Measurements from ENCODE around the gene MACROD2. TPM values are rescaled to one million over a fixed set of nuclear protein-coding genes. Genes with fewer than 3 reads are reported as not detected.

MACROD2 gene
- total RNA-seq, 4 donors from 2014 or later = 1.8 to 4.8 (median 2.9) TPM

DNA sequence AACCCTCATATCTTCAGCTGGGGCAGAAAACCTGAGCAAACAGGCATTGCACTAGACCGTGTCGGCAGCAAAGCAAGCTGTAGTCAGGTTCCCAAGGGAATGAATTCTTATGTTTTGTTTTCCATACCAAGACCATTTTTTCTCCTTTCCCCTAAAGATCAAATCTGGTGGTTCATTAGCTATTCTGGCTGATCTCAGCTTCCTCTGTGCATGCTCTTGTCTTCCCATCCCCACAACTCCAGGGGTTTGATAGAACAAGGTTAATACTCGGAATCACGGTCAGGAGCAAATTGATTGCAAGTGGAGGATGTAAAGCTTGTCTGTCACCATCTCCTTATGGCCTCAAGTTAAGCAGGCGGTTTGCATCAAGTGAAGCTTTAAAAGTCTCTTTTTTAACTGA, 1799.1 kb downstream of the MACROD2 start:
- Histone ChIP-seq H3K36me3 (no peaks in the 10 kb centered on the region), H3K4me3 (no peak overlapping the region), H3K27ac (no peak overlapping the region), H3K27me3 (no peaks in the 10 kb centered on the region), H3K9me3 (no peaks in the 10 kb centered on the region), H3K4me1 (no peaks in the 10 kb centered on the region)
- TF ChIP-seq, protein P1, sequence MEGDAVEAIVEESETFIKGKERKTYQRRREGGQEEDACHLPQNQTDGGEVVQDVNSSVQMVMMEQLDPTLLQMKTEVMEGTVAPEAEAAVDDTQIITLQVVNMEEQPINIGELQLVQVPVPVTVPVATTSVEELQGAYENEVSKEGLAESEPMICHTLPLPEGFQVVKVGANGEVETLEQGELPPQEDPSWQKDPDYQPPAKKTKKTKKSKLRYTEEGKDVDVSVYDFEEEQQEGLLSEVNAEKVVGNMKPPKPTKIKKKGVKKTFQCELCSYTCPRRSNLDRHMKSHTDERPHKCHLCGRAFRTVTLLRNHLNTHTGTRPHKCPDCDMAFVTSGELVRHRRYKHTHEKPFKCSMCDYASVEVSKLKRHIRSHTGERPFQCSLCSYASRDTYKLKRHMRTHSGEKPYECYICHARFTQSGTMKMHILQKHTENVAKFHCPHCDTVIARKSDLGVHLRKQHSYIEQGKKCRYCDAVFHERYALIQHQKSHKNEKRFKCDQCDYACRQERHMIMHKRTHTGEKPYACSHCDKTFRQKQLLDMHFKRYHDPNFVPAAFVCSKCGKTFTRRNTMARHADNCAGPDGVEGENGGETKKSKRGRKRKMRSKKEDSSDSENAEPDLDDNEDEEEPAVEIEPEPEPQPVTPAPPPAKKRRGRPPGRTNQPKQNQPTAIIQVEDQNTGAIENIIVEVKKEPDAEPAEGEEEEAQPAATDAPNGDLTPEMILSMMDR (IDR thresholded peaks at IDR 0.05) = no peak
- intact Hi-C loops (cut with DNase I) = no loop called here
- WGBS, 2 donors = 73 to 74% methylated on average over 5 of the region's 5 CpGs
- no peak for DNase-seq

DNA sequence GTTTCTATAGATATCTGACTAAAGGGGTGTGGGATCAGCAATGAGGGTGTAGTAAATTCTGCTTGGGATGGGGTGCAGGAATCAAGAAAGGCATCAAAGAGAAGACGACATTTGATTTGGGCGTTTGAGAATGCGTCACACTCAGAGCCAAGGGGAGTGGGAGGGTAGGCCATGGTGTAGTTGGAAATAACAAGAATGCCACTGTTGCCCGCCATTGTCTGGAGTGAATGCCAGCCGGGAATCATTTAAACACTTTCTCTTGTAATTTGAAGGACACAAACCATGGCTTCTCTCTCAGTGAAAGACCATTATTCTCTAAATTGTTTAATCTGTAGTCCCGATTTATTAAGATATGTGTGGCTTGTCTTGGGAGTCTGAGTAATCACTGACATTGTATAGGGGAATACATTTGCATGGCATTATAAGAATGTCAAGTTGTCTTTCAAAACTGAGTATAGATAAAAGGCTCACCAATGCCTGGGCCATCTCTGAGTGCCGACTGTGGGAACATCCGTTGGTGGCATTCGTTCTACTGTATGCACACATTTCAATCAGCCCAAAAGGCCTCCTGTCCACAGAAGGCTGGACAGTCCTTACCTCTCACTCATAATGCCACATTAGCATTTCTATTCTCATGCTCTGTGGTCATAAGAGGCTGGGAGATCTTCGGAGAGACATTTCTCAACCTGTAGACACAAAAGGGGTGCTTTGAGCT, 1800.1 kb downstream of the MACROD2 start:
- Histone ChIP-seq H3K4me1 (no peaks in the 10 kb centered on the region), H3K27ac (no peak overlapping the region), H3K9me3 (no peaks in the 10 kb centered on the region), H3K4me3 (no peak overlapping the region), H3K36me3 (no peaks in the 10 kb centered on the region), H3K27me3 (no peaks in the 10 kb centered on the region)
- intact Hi-C loops (cut with DNase I) = no loop called here
- TF ChIP-seq, protein P1 (IDR thresholded peaks at IDR 0.05) = no peak
- TF ChIP-seq POLR2A (IDR thresholded peaks at IDR 0.05) = no peak
- no peak for DNase-seq
- WGBS, 2 donors = 83 to 92% methylated on average over 10 of the region's 10 CpGs

DNA sequence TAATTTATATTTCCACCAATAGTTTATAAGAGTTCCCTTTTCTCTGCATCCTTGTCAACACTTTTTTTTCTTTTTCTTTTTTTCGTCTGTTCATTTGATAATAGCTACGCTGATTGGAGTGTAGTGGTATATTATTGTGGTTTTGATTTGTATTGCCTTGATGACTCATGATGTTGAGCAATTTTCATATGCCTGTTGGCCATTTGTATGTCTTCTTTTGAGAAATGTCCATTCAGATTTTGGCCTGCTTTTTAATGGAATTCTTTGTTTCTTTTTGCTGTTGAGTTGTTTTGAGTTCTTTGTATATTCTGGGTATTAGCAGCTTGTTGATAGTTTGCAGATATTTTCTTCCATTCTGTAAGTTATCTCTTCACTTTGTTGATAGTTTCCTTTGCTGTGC, 1804.6 kb downstream of the MACROD2 start:
- Histone ChIP-seq H3K27me3 (no peaks in the 10 kb centered on the region), H3K27ac (no peak overlapping the region), H3K36me3 (no peaks in the 10 kb centered on the region), H3K4me1 (no peaks in the 10 kb centered on the region), H3K4me3 (no peak overlapping the region), H3K9me3 (no peaks in the 10 kb centered on the region)
- no peak for TF ChIP-seq POLR2A (IDR thresholded peaks at IDR 0.05)
- TF ChIP-seq, protein P1 (IDR thresholded peaks at IDR 0.05) = no peak
- 24 to 31% methylated on average over 2 of the region's 2 CpGs for WGBS, 2 donors
- no peak for DNase-seq
- intact Hi-C loops (cut with DNase I) = no loop called here

DNA sequence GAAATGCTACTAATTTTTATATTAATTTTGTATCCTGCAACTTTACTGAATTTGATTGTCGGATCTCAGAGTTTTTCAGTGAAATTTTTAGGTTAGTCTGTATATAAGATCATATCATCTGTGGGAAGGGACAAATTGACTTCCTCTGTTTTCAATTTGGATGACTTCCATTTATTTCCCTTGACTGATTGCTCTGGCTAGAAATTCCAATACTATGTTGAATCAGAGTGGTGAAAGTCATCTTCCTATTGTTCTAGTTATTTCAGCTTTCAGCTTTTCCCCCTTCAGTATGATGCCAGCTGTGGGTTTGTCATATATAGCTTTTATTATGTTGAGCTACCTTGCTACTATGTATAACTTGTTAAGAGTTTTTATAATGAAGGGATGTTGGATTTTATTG, 1806.7 kb downstream of the MACROD2 start:
- Histone ChIP-seq H3K36me3 (no peaks in the 10 kb centered on the region), H3K9me3 (no peaks in the 10 kb centered on the region), H3K4me3 (no peak overlapping the region), H3K27me3 (no peaks in the 10 kb centered on the region), H3K4me1 (no peaks in the 10 kb centered on the region), H3K27ac (no peak overlapping the region)
- no peak for DNase-seq
- 67 to 87% methylated on average over 1 of the region's 1 CpG for WGBS, 2 donors
- intact Hi-C loops (cut with DNase I) = no loop called here
- TF ChIP-seq POLR2A (IDR thresholded peaks at IDR 0.05) = no peak
- TF ChIP-seq, protein P1 (IDR thresholded peaks at IDR 0.05) = no peak

DNA sequence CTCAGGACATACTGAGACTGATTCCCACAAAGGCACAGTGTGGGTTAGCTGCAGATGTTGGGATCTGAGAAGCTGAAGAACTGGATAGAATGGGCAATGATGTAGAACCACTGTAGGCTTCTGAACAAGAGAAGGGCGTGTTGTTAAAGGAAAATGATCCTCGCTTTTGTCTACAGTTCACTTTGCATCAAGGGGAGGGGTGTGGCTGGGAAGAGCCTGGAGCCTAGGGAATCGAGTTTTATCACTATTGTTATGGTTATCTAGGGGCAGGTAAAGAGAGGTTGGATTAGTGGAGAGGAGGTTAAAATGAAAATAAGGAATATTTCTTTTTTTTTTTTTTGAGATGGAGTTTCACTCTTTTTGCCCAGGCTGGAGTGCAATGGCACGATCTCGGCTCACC, 1809.8 kb downstream of the MACROD2 start:
- DNase-seq = no peak
- H3K9me3 ChIP-seq = no peaks in the 10 kb centered on the region
- no peak overlapping the region for H3K4me3 ChIP-seq
- H3K36me3 ChIP-seq = no peaks in the 10 kb centered on the region
- intact Hi-C loops (cut with DNase I) = no loop called here
- WGBS, 2 donors = 75 to 85% methylated on average over 5 of the region's 5 CpGs
- no peaks in the 10 kb centered on the region for H3K4me1 ChIP-seq
- no peaks in the 10 kb centered on the region for H3K27me3 ChIP-seq
- H3K27ac ChIP-seq = no peak overlapping the region
- no peak for TF ChIP-seq POLR2A (IDR thresholded peaks at IDR 0.05)
- TF ChIP-seq, protein P1 (IDR thresholded peaks at IDR 0.05) = no peak
